K562 (cell line): ENCODE measurements around the gene VRK1. TPM values are rescaled to one million over a fixed set of nuclear protein-coding genes. Genes with fewer than 3 reads are reported as not detected.
A peak's percentile ranks its signal among the peaks of the same experiment; 100 is the strongest.

Experiments
- ATAC-seq: fragments of 200-7000 bp; cut with Tn5 transposase; 3 replicates; pipeline ENCODE4 v1.9.1; 2020; ENCODE audit warnings: moderate library complexity
- BruUV-seq: library from RNA; stranded (reverse); fragments of 400-500 nt; replicated peaks from 2 replicates; lab custom pipeline; 2021; lab: Mats Ljungman, UMichigan
- CTCF ChIA-PET: fragments of 300-600 bp; formaldehyde crosslinking; extraction: SDS; loops from one replicate; lab custom pipeline; 2021; ENCODE audit warnings: low intra/inter-chr PET ratio; lab: Yijun Ruan, JAX
- POLR2A ChIA-PET: fragments of 300-600, 350-650 bp; sonication (Branson Sonifier 250); formaldehyde crosslinking; extraction: SDS; loops from one replicate; lab custom pipeline; 2021; ENCODE audit warnings: antibody characterized with exemption, inconsistent platforms; lab: Yijun Ruan, JAX
- DNase-seq, 4 experiments: peaks; one replicate each; pipeline versions ENCODE4 v3.0.0 to v3.0.0-alpha.2; 2011 to 2018; ENCODE audit warnings: low spot score in 3 of 4, mixed read lengths in 3 of 4; ENCODE audit errors: extremely low read depth in 1 of 4
- FAIRE-seq: peaks from 2 replicates; lab custom pipeline; 2011; peaks lifted over from hg19 to GRCh38; lab: Jason Lieb, UNC
- H2AFZ ChIP-seq: 2 replicates; pipeline ENCODE4 v1.6.0; 2011; ENCODE audit warnings: low read depth, low read length, control low read depth, inconsistent platforms
- H3K27ac ChIP-seq: fragments of 200-600 bp; 3 replicates; pipeline ENCODE4 v1.8.0; 2011; ENCODE audit warnings: low read depth, mild to moderate bottlenecking, control low read depth, inconsistent platforms, low read length, moderate library complexity, mixed read lengths; ENCODE audit errors: extremely low read depth
- H3K27me3 ChIP-seq, 2 experiments: fragments of 300-600 bp in 1 of 2; 2 replicates in 1 of 2; 3 replicates in 1 of 2; pipeline versions ENCODE4 v1.6.0 to v1.8.0; 2011; ENCODE audit warnings: inconsistent platforms in 2 of 2, low read length in 2 of 2, mild to moderate bottlenecking in 1 of 2, mixed read lengths in 1 of 2, moderate library complexity in 1 of 2; ENCODE audit not compliant: control insufficient read depth in 2 of 2, insufficient read depth in 2 of 2
- H3K36me3 ChIP-seq: fragments of 300-600 bp; 3 replicates; pipeline ENCODE4 v1.8.0; 2011; ENCODE audit warnings: mild to moderate bottlenecking, low read length, inconsistent platforms; ENCODE audit not compliant: control insufficient read depth, insufficient read depth
- H3K4me1 ChIP-seq, 2 experiments: fragments of 200-600 bp in 1 of 2; replicated peaks in 1 of 2; 2 replicates in 1 of 2; 3 replicates in 1 of 2; pipeline versions ENCODE4 v1.5.1 to v1.8.0; 2011; ENCODE audit warnings: inconsistent platforms in 2 of 2, low read length in 2 of 2, mild to moderate bottlenecking in 1 of 2, mixed read lengths in 1 of 2, moderate library complexity in 1 of 2; ENCODE audit not compliant: control insufficient read depth in 2 of 2, insufficient read depth in 2 of 2
- H3K4me2 ChIP-seq: 2 replicates; pipeline ENCODE4 v1.6.1; 2011; ENCODE audit warnings: low read length, control low read depth, inconsistent platforms, mixed read lengths; ENCODE audit not compliant: insufficient read depth
- H3K4me3 ChIP-seq: fragments of 200-600 bp; sonication (generic), shearing (Covaris generic); 2 replicates; pipeline ENCODE4 v1.5.1; 2016; ENCODE audit warnings: control low read depth, inconsistent platforms
- H3K79me2 ChIP-seq: fragments of 200-600 bp; 3 replicates; pipeline ENCODE4 v1.8.0; 2011; ENCODE audit warnings: low read length, inconsistent platforms; ENCODE audit not compliant: control insufficient read depth, insufficient read depth
- H3K9ac ChIP-seq, 2 experiments: 2 replicates each; pipeline versions ENCODE4 v1.6.0 to v1.6.1; 2011; ENCODE audit warnings: low read depth in 2 of 2, low read length in 2 of 2, control low read depth in 1 of 2, inconsistent platforms in 1 of 2, mild to moderate bottlenecking in 1 of 2, mixed read lengths in 1 of 2; ENCODE audit not compliant: insufficient read depth in 1 of 2
- H3K9me1 ChIP-seq: one replicate; pipeline ENCODE4 v1.6.0; 2011; ENCODE audit warnings: inconsistent platforms, mild to moderate bottlenecking, low read length, moderate library complexity; ENCODE audit not compliant: control insufficient read depth, insufficient read depth
- H3K9me3 ChIP-seq: replicated peaks from 2 replicates; pipeline ENCODE4 v1.5.1; 2011; ENCODE audit warnings: low read depth, low read length, inconsistent platforms; ENCODE audit not compliant: control insufficient read depth, insufficient read depth
- H4K20me1 ChIP-seq: replicated peaks from 2 replicates; pipeline ENCODE4 v1.6.1; 2011; ENCODE audit warnings: low read length, inconsistent platforms, mixed read lengths; ENCODE audit not compliant: control insufficient read depth, insufficient read depth
- BACH1 ChIP-seq: fragments of 200-800 bp; sonication (Bioruptor generic); IDR thresholded peaks from 2 replicates; pipeline ENCODE4 v1.6.1; 2016; ENCODE audit warnings: missing genetic modification characterization, missing compliant biosample characterization
- KLF1 ChIP-seq: fragments of 450-650 bp; IDR thresholded peaks from 2 replicates; pipeline ENCODE4 v1.6.1; 2016; ENCODE audit warnings: missing genetic modification characterization, missing compliant biosample characterization
- MITF ChIP-seq: IDR thresholded peaks from 2 replicates; pipeline ENCODE4 v1.6.1; 2014; ENCODE audit warnings: antibody characterized with exemption
- NFYB ChIP-seq: IDR thresholded peaks from 2 replicates; pipeline ENCODE4 v1.6.1; 2011; ENCODE audit warnings: mild to moderate bottlenecking, moderate library complexity; ENCODE audit not compliant: insufficient read length; ENCODE audit errors: extremely low read depth
- NR1H2 ChIP-seq: sonication (generic); formaldehyde crosslinking; IDR thresholded peaks from 2 replicates; pipeline ENCODE4 v1.4.0; 2020; ENCODE audit warnings: mild to moderate bottlenecking, missing genetic modification reagents
- PBX2 ChIP-seq, 2 experiments: IDR thresholded peaks in 1 of 2; conservative IDR thresholded peaks in 1 of 2; 2 replicates each; pipeline ENCODE4 v1.6.1; 2016; ENCODE audit warnings: low read depth in 2 of 2, mild to moderate bottlenecking in 1 of 2, missing compliant biosample characterization in 1 of 2, missing genetic modification characterization in 1 of 2, moderate library complexity in 1 of 2
- RBM25 ChIP-seq: fragments of 200-400 bp; formaldehyde crosslinking; IDR thresholded peaks from 2 replicates; pipeline ENCODE4 v1.6.1; 2018; ENCODE audit warnings: low read length, low read depth, moderate library complexity; ENCODE audit not compliant: severe bottlenecking
- SAP30 ChIP-seq: fragments of 200-600 bp; sonication (generic); IDR thresholded peaks from 2 replicates; pipeline ENCODE4 v1.6.1; 2012; ENCODE audit warnings: borderline replicate concordance, low read depth, mild to moderate bottlenecking, moderate library complexity, low read length, control low read depth, inconsistent platforms; ENCODE audit not compliant: insufficient read depth, poor library complexity, severe bottlenecking
- SIN3A ChIP-seq, 2 experiments: fragments of 150-350 bp in 1 of 2; IDR thresholded peaks; 2 replicates each; pipeline ENCODE4 v1.6.1; 2011 to 2016; ENCODE audit warnings: borderline replicate concordance in 2 of 2, low read depth in 2 of 2, low read length in 2 of 2, mild to moderate bottlenecking in 2 of 2, moderate library complexity in 2 of 2; ENCODE audit not compliant: control insufficient read depth in 1 of 2
- ZNF644 ChIP-seq: fragments of 200-800 bp; sonication (Bioruptor generic); IDR thresholded peaks from 2 replicates; pipeline ENCODE4 v1.6.1; 2016; ENCODE audit warnings: low read depth, missing genetic modification characterization, missing compliant biosample characterization
- WGBS: fragments of 100-300 bp; shearing (Covaris generic); methylation state at CpG from one replicate; pipeline ENCODE4 v1.1.6; 2016; ENCODE audit warnings: low coverage, mixed read lengths; ENCODE audit not compliant: insufficient coverage; ENCODE audit errors: missing lambda C conversion rate; 5-methylcytosine and 5-hydroxymethylcytosine counted together
- in situ Hi-C: fragments of 300-500 bp; cut with MboI; formaldehyde crosslinking; loops from 4 replicates; pipeline ENCODE4 v1.15.0; 2018; ENCODE audit warnings: inconsistent platforms, mixed read lengths
- intact Hi-C: fragments of 100-400 bp; cut with micrococcal nuclease; formaldehyde crosslinking; loops from 2 replicates; pipeline ENCODE4 v1.14.2; 2022
- polyA plus RNA-seq, 8 experiments: library from polyadenylated mRNA; depleted of rRNA in 4 of 8; stranded (reverse) in 5 of 8; unstranded in 3 of 8; fragments of >200 nt; fragmentation: Nextera tagmentation in 2 of 8; fragmentation: Illumina TruSeq in 1 of 8; extraction: Ambion mirVana in 2 of 8; extraction: Trizol in 1 of 8; gene quantifications; 2 replicates each; pipeline versions ENCODE4 v1.2.1 to v1.2.3, GENCODE V29; 2011 to 2014; ENCODE audit warnings: inconsistent platforms in 1 of 8, missing spikeins in 1 of 8
- total RNA-seq, 7 experiments: library from RNA; depleted of rRNA in 6 of 7; stranded (reverse); fragments of >200 nt in 6 of 7; fragmentation: Illumina TruSeq in 2 of 7; extraction: Trizol in 2 of 7; gene quantifications; 2 replicates each; pipeline versions ENCODE4 v1.2.1 to v1.2.3, GENCODE V29; 2011 to 2021; ENCODE audit warnings: low replicate concordance in 1 of 7

The VRK1 gene
- total and polyA plus RNA-seq, 9 of the 15 experiments (the other 6 are each of a cell fraction or from before 2014, with no cell fraction given) = 83.6 to 177 (median 116) TPM

- no peak for TF ChIP-seq SAP30
- TF ChIP-seq NR1H2 (CRISPR knock-in tag) = no peak
- no peak for TF ChIP-seq NFYB
- no peak for TF ChIP-seq KLF1
- no peak for TF ChIP-seq ZNF644 (tag)
- no peak for TF ChIP-seq SIN3A (IDR thresholded peaks at IDR 0.05; ENCODE audit: borderline replicate concordance in 2 of 2, control insufficient read depth in 1 of 2, low read depth in 2 of 2, low read length in 2 of 2)
- TF ChIP-seq PBX2 (CRISPR knock-in tag; IDR thresholded peaks at IDR 0.05; ENCODE audit: low read depth) = no peak
- TF ChIP-seq PBX2 (tag; conservative IDR thresholded peaks at IDR 0.05; ENCODE audit: low read depth) = no peak
- TF ChIP-seq MITF = no peak
- TF ChIP-seq RBM25 = no peak
- no peak for TF ChIP-seq BACH1 (tag)
- no peak overlapping the region for H2AFZ ChIP-seq
- intact Hi-C loops (no loop called here), in situ Hi-C loops (no loop called here)
- ChIA-PET CTCF (no interaction called here), POLR2A (no interaction called here)
- no peak overlapping the region for H3K4me3 ChIP-seq
- H3K4me2 ChIP-seq = no peak overlapping the region
- 0 out of 3 replicates have a peak, but pooled peaks cover 6% of the 10 kb centered on the region for H3K79me2 ChIP-seq
- WGBS = 84% methylated on average over 5 of the region's 5 CpGs
- no peaks in the 10 kb centered on the region for H3K9me3 ChIP-seq
- H3K9ac ChIP-seq = no peak overlapping the region
- H3K27me3 ChIP-seq = no peaks in the 10 kb centered on the region
- peak in 3 of 4 experiments; percentile 6 to 19 (median 17) for DNase-seq
- H3K9me1 ChIP-seq = no peaks in the 10 kb centered on the region
- no peak overlapping the region for H3K27ac ChIP-seq
- BruUV-seq = no TSS peak
- ATAC-seq = peak; percentile 32; the same call in 2 of the 3 replicates
- peaks cover 80% of the 10 kb centered on the region for H3K36me3 ChIP-seq
- FAIRE-seq = no peak
- H3K4me1 ChIP-seq = no peaks in the 10 kb centered on the region
- H4K20me1 ChIP-seq = no peaks in the 10 kb centered on the region
These were observed 64.6 kb downstream of the VRK1 start for GRCh38 chr14:96861568-96862310.
